WTC11 (cell line): ENCODE data around the gene TBCB. TPM values are rescaled to one million over a fixed set of nuclear protein-coding genes. Genes with fewer than 3 reads are reported as not detected.

Source experiments
- ATAC-seq: fragments of 200-7000 bp; cut with Tn5 transposase; 2 replicates; pipeline ENCODE4 v1.10.0; 2021; ENCODE audit warnings: mild to moderate bottlenecking, moderate library complexity
- CTCF ChIA-PET: fragments of 300-600 bp; sonication (Branson Sonifier 250); formaldehyde crosslinking; loops from one replicate; lab custom pipeline; 2021; ENCODE audit warnings: antibody characterized with exemption; lab: Charles Lee
- POLR2A ChIA-PET: fragments of 350-600 bp; sonication (Branson Sonifier 250); formaldehyde crosslinking; loops from one replicate; lab custom pipeline; 2021; ENCODE audit warnings: antibody characterized with exemption; lab: Charles Lee
- DNase-seq: peaks from one replicate; pipeline ENCODE4 v3.0.0; 2021; ENCODE audit warnings: low spot score
- H3K27ac Mint-ChIP-seq: 2 replicates; pipeline ENCODE4 v1.8.0; 2021; ENCODE audit warnings: mixed read lengths
- H3K27me3 Mint-ChIP-seq: 2 replicates; pipeline ENCODE4 v1.8.0; 2021; ENCODE audit warnings: low read depth, mild to moderate bottlenecking, moderate library complexity, mixed read lengths
- H3K36me3 Mint-ChIP-seq: 2 replicates; pipeline ENCODE4 v1.8.0; 2021; ENCODE audit warnings: mixed read lengths
- H3K4me1 Mint-ChIP-seq: 2 replicates; pipeline ENCODE4 v1.8.0; 2022; ENCODE audit warnings: mixed read lengths
- H3K4me3 Mint-ChIP-seq: 2 replicates; pipeline ENCODE4 v1.8.0; 2021; ENCODE audit warnings: mild to moderate bottlenecking, moderate library complexity, mixed read lengths
- H3K9me3 Mint-ChIP-seq: 2 replicates; pipeline ENCODE4 v1.8.0; 2021; ENCODE audit warnings: mixed read lengths
- CBFB ChIP-seq: sonication (generic); formaldehyde crosslinking; IDR thresholded peaks from 2 replicates; pipeline ENCODE4 v1.8.1; 2022; ENCODE audit warnings: mild to moderate bottlenecking, low read depth, missing genetic modification reagents
- CREB1 ChIP-seq: sonication (generic); formaldehyde crosslinking; IDR thresholded peaks from 2 replicates; pipeline ENCODE4 v1.8.0; 2023; ENCODE audit warnings: mild to moderate bottlenecking, missing genetic modification reagents
- ELF4 ChIP-seq: sonication (generic); formaldehyde crosslinking; IDR thresholded peaks from 2 replicates; pipeline ENCODE4 v1.8.1; 2022; ENCODE audit warnings: low read depth, mild to moderate bottlenecking, moderate library complexity, missing genetic modification reagents
- NR1H2 ChIP-seq: sonication (generic); formaldehyde crosslinking; IDR thresholded peaks from 2 replicates; pipeline ENCODE4 v1.9.0; 2021; ENCODE audit warnings: mild to moderate bottlenecking, moderate library complexity, missing genetic modification reagents
- PRRX2 ChIP-seq: fragments of 250-450 bp; sonication (Bioruptor Pico); IDR thresholded peaks from 2 replicates; pipeline ENCODE4 v1.8.0; 2021; ENCODE audit warnings: mild to moderate bottlenecking
- RORB ChIP-seq: fragments of 250-450 bp; sonication (Bioruptor Pico); IDR thresholded peaks from 2 replicates; pipeline ENCODE4 v1.9.0; 2021; ENCODE audit warnings: mild to moderate bottlenecking
- SOX15 ChIP-seq: fragments of 250-450 bp; sonication (Bioruptor Pico); IDR thresholded peaks from 2 replicates; pipeline ENCODE4 v1.9.0; 2021; ENCODE audit warnings: mild to moderate bottlenecking
- TEAD4 ChIP-seq: sonication (generic); formaldehyde crosslinking; IDR thresholded peaks from 2 replicates; pipeline ENCODE4 v1.8.0; 2022; ENCODE audit warnings: mild to moderate bottlenecking, missing genetic modification reagents
- TP53 ChIP-seq: sonication (generic); formaldehyde crosslinking; IDR thresholded peaks from 2 replicates; pipeline ENCODE4 v1.8.1; 2023; ENCODE audit warnings: mild to moderate bottlenecking, missing genetic modification reagents
- ZNF121 ChIP-seq: sonication (generic); formaldehyde crosslinking; IDR thresholded peaks from 2 replicates; pipeline ENCODE4 v1.8.0; 2023; ENCODE audit warnings: missing genetic modification reagents
- ZNF232 ChIP-seq: sonication (generic); formaldehyde crosslinking; IDR thresholded peaks from 2 replicates; pipeline ENCODE4 v1.8.0; 2022; ENCODE audit warnings: mild to moderate bottlenecking, missing genetic modification reagents
- total RNA-seq: library from RNA; stranded (reverse); gene quantifications from 3 replicates; pipeline ENCODE4 v1.2.3, GENCODE V29; 2021
- TF ChIP-seq, protein P1 (sequence below): sonication (generic); formaldehyde crosslinking; IDR thresholded peaks from 2 replicates; pipeline ENCODE4 v1.8.1; 2023; ENCODE audit warnings: mild to moderate bottlenecking, moderate library complexity, missing genetic modification reagents
- TF ChIP-seq, protein P2 (sequence below): fragments of 250-450 bp; sonication (Bioruptor Pico); conservative IDR thresholded peaks from 2 replicates; pipeline ENCODE4 v1.9.0; 2021; ENCODE audit warnings: mild to moderate bottlenecking
- TF ChIP-seq, protein P3 (sequence below): sonication (generic); formaldehyde crosslinking; IDR thresholded peaks from 2 replicates; pipeline ENCODE4 v1.8.1; 2022; ENCODE audit warnings: missing genetic modification reagents, borderline replicate concordance
- TF ChIP-seq, protein P4 (sequence below): sonication (generic); formaldehyde crosslinking; IDR thresholded peaks from 2 replicates; pipeline ENCODE4 v1.8.1; 2023; ENCODE audit warnings: mild to moderate bottlenecking, missing genetic modification reagents, moderate library complexity
- TF ChIP-seq, protein P5 (sequence below): sonication (generic); formaldehyde crosslinking; IDR thresholded peaks from 2 replicates; pipeline ENCODE4 v1.8.0; 2022; ENCODE audit warnings: mild to moderate bottlenecking, missing genetic modification reagents
- TF ChIP-seq, protein P6 (sequence below): sonication (generic); formaldehyde crosslinking; IDR thresholded peaks from 2 replicates; pipeline ENCODE4 v1.8.0; 2023; ENCODE audit warnings: missing genetic modification reagents, mild to moderate bottlenecking, borderline replicate concordance

Gene TBCB
- total RNA-seq, 1 experiment from 2014 or later, result 182 TPM

DNA sequence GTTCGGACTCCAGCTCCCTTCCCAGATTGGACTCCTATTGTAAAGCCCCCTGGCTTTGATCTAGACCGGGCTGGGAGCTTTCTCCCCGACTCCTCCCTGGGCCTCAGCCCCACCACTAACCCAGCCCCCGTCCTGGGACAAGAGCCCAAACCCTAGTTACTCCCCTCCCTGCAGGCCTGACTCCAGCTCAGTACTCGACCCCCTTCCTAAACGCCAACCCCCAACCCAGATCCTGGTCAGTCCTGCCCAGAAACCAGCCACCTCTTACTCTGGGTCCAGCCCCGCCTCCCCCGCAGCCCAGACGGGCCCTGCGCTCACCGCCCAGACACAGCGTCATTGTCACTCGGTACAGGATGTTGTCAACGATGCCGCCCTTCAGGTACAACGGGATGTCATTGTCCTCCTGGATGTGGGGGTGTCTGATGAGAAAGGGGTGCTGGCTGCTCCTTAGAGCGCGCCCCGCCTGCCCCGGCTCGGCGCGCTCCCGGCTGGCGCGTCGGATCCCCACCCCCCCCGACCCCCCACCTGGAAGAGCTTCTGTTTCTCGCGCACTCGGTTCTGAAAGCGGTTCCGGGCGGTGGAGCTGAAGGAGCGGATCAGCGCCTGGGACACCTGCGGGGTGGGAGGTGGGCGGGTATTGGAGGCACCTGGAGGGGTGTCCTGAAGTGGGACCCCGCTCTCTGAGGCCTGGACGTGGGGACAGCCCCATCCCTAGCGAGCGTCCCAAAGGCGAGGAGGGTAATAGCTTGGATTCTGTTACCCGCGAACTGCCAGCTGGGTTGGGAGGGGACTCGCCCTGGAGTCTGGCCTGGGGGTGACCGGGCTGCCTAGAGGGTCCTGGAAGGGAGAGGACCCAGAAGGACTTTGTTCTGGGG lies 36.1 kb downstream of the TBCB start:
- ChIA-PET POLR2A (interaction anchor here (0.6 to 1.4 kb wide), 2 partner anchors 11 to 21 kb away, joined by 4 to 6 read pairs; partner anchors contain the start of gene CAPNS1), CTCF (interaction anchor here (0.5 to 2.6 kb wide), 3 partner anchors 19 to 52 kb away, joined by 3 to 11 read pairs (median 4); no protein-coding TSS in a partner anchor)
- Mint-ChIP-seq H3K27ac (peak overlapping the region; percentile 49; the same call in 1 of the 2 replicates), H3K4me3 (no peak overlapping the region), H3K4me1 (peaks cover 17% of the 10 kb centered on the region), H3K9me3 (no peaks in the 10 kb centered on the region), H3K27me3 (no peaks in the 10 kb centered on the region; the same call in 1 of the 2 replicates), H3K36me3 (peaks cover 37% of the 10 kb centered on the region)
- ATAC-seq (peak; percentile 74), DNase-seq (peak; percentile 30)
- TF ChIP-seq, protein P1, sequence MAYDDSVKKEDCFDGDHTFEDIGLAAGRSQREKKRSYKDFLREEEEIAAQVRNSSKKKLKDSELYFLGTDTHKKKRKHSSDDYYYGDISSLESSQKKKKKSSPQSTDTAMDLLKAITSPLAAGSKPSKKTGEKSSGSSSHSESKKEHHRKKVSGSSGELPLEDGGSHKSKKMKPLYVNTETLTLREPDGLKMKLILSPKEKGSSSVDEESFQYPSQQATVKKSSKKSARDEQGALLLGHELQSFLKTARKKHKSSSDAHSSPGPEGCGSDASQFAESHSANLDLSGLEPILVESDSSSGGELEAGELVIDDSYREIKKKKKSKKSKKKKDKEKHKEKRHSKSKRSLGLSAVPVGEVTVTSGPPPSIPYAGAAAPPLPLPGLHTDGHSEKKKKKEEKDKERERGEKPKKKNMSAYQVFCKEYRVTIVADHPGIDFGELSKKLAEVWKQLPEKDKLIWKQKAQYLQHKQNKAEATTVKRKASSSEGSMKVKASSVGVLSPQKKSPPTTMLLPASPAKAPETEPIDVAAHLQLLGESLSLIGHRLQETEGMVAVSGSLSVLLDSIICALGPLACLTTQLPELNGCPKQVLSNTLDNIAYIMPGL, result no peak
- 0 out of 2 replicates have a peak, but pooled peaks have one; percentile 21 for TF ChIP-seq ZNF121 (CRISPR knock-in tag)

DNA sequence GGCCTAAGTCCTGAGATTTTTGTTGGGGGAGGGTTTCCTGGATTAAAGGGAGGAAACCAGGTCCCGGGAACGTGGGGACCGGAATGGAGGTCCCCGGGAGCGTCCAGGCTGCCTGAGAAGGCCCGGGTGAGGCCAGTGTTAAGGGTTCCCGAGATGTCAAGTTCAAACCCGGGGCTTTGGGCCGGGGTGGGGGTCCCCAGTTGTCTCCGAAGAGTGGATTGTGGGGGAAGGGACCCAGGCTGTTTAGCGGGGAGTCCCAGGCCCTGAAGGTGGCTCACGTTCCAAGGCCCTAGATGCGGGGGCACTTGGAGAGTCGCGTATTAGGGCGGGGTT lies 36.7 kb downstream of the TBCB start:
- POLR2A ChIA-PET, result interaction anchor here (1.4 kb wide), 1 partner anchor 12 kb away, joined by 4 read pairs; the partner anchor contains the start of gene CAPNS1
- Mint-ChIP-seq H3K27me3 (no peaks in the 10 kb centered on the region; the same call in 1 of the 2 replicates), H3K4me1 (peaks cover 23% of the 10 kb centered on the region), H3K36me3 (peaks cover 31% of the 10 kb centered on the region), H3K9me3 (no peaks in the 10 kb centered on the region), H3K4me3 (no peak overlapping the region), H3K27ac (no peak overlapping the region)
- DNase-seq, result no peak
- TF ChIP-seq, protein P2, sequence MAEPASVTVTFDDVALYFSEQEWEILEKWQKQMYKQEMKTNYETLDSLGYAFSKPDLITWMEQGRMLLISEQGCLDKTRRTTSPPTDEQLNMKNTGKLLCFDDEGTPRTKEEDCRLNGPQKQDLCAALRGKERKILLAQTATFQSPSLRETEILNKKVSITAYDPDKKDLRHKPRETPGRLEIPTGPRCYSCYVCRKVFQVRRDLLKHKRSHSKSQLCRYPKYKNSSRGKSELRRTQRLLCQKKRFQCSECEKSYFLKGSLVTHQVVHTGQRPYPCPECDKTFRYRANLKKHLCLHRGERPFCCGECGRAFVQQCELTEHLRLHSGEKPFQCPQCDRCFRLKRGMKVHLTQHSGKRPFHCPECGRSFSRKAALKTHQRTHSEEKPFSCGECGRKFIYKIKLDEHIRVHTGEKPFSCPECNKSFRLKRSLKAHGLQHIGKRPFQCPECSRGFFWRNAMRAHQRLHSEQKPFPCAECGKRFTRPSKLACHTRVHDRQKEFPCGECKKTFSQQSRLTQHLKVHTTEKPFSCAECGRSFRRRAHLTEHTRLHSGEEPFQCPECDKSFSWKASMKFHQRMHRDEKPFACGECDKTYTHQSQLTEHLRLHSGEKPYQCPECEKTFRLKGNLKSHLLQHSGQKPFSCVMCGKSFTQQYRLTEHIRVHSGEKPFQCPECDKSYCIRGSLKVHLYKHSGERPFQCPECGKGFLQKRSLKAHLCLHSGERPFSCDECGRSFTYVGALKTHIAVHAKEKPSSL (CRISPR knock-in tag), result no peak
- TF ChIP-seq CREB1 (no peak), RORB (no peak), TEAD4 (CRISPR knock-in tag) (no peak), PRRX2 (CRISPR knock-in tag) (no peak), CBFB (CRISPR knock-in tag) (no peak), ELF4 (CRISPR knock-in tag) (no peak), SOX15 (CRISPR knock-in tag) (no peak), NR1H2 (CRISPR knock-in tag) (no peak), TP53 (CRISPR knock-in tag) (no peak), ZNF232 (CRISPR knock-in tag) (no peak)
- TF ChIP-seq, protein P3, sequence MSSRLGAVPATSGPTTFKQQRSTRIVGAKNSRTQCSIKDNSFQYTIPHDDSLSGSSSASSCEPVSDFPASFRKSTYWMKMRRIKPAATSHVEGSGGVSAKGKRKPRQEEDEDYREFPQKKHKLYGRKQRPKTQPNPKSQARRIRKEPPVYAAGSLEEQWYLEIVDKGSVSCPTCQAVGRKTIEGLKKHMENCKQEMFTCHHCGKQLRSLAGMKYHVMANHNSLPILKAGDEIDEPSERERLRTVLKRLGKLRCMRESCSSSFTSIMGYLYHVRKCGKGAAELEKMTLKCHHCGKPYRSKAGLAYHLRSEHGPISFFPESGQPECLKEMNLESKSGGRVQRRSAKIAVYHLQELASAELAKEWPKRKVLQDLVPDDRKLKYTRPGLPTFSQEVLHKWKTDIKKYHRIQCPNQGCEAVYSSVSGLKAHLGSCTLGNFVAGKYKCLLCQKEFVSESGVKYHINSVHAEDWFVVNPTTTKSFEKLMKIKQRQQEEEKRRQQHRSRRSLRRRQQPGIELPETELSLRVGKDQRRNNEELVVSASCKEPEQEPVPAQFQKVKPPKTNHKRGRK (CRISPR knock-in tag), result no peak
- TF ChIP-seq, protein P4, sequence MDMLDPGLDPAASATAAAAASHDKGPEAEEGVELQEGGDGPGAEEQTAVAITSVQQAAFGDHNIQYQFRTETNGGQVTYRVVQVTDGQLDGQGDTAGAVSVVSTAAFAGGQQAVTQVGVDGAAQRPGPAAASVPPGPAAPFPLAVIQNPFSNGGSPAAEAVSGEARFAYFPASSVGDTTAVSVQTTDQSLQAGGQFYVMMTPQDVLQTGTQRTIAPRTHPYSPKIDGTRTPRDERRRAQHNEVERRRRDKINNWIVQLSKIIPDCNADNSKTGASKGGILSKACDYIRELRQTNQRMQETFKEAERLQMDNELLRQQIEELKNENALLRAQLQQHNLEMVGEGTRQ (CRISPR knock-in tag), result no peak
- TF ChIP-seq, protein P5, sequence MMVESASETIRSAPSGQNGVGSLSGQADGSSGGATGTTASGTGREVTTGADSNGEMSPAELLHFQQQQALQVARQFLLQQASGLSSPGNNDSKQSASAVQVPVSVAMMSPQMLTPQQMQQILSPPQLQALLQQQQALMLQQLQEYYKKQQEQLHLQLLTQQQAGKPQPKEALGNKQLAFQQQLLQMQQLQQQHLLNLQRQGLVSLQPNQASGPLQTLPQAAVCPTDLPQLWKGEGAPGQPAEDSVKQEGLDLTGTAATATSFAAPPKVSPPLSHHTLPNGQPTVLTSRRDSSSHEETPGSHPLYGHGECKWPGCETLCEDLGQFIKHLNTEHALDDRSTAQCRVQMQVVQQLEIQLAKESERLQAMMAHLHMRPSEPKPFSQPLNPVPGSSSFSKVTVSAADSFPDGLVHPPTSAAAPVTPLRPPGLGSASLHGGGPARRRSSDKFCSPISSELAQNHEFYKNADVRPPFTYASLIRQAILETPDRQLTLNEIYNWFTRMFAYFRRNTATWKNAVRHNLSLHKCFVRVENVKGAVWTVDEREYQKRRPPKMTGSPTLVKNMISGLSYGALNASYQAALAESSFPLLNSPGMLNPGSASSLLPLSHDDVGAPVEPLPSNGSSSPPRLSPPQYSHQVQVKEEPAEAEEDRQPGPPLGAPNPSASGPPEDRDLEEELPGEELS, result no peak
- TF ChIP-seq, protein P6, sequence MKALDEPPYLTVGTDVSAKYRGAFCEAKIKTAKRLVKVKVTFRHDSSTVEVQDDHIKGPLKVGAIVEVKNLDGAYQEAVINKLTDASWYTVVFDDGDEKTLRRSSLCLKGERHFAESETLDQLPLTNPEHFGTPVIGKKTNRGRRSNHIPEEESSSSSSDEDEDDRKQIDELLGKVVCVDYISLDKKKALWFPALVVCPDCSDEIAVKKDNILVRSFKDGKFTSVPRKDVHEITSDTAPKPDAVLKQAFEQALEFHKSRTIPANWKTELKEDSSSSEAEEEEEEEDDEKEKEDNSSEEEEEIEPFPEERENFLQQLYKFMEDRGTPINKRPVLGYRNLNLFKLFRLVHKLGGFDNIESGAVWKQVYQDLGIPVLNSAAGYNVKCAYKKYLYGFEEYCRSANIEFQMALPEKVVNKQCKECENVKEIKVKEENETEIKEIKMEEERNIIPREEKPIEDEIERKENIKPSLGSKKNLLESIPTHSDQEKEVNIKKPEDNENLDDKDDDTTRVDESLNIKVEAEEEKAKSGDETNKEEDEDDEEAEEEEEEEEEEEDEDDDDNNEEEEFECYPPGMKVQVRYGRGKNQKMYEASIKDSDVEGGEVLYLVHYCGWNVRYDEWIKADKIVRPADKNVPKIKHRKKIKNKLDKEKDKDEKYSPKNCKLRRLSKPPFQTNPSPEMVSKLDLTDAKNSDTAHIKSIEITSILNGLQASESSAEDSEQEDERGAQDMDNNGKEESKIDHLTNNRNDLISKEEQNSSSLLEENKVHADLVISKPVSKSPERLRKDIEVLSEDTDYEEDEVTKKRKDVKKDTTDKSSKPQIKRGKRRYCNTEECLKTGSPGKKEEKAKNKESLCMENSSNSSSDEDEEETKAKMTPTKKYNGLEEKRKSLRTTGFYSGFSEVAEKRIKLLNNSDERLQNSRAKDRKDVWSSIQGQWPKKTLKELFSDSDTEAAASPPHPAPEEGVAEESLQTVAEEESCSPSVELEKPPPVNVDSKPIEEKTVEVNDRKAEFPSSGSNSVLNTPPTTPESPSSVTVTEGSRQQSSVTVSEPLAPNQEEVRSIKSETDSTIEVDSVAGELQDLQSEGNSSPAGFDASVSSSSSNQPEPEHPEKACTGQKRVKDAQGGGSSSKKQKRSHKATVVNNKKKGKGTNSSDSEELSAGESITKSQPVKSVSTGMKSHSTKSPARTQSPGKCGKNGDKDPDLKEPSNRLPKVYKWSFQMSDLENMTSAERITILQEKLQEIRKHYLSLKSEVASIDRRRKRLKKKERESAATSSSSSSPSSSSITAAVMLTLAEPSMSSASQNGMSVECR, result no peak
- no peak for ATAC-seq
- CTCF ChIA-PET, result interaction anchor here (2.6 kb wide), 1 partner anchor 24 kb away, joined by 11 read pairs; no protein-coding TSS in a partner anchor
